Chondrocyte (in vitro differentiated cells): Measurements from ENCODE around the gene LACRT. TPM values are rescaled to one million over a fixed set of nuclear protein-coding genes. Genes with fewer than 3 reads are reported as not detected.

Source experiments
- DNase-seq: peaks from one replicate; pipeline ENCODE4 v3.0.0; 2021; ENCODE audit warnings: mixed read lengths, low spot score
- H3K27ac Mint-ChIP-seq: one replicate; pipeline ENCODE4 v1.8.0; 2021; ENCODE audit warnings: mild to moderate bottlenecking, moderate library complexity, mixed read lengths; ENCODE audit not compliant: unreplicated experiment
- H3K27me3 Mint-ChIP-seq: 2 replicates; pipeline ENCODE4 v1.8.0; 2021; ENCODE audit warnings: low read depth, mixed read lengths
- H3K36me3 Mint-ChIP-seq: 2 replicates; pipeline ENCODE4 v1.8.0; 2021; ENCODE audit warnings: low read depth, mixed read lengths
- H3K4me1 Mint-ChIP-seq: 2 replicates; pipeline ENCODE4 v1.8.0; 2021; ENCODE audit warnings: low read depth, mild to moderate bottlenecking, mixed read lengths
- H3K4me3 Mint-ChIP-seq: one replicate; pipeline ENCODE4 v1.8.0; 2021; ENCODE audit warnings: mild to moderate bottlenecking, moderate library complexity, mixed read lengths; ENCODE audit not compliant: unreplicated experiment
- H3K9me3 Mint-ChIP-seq: 2 replicates; pipeline ENCODE4 v1.8.0; 2021; ENCODE audit warnings: low read depth, mixed read lengths
- CTCF ChIP-seq: fragments of 200-600 bp; sonication (generic); IDR thresholded peaks from 2 replicates; pipeline ENCODE4 v1.5.0; 2021; ENCODE audit warnings: antibody characterized with exemption, mild to moderate bottlenecking, moderate library complexity
- total RNA-seq: library from RNA; stranded (reverse); gene quantifications from 3 replicates; pipeline ENCODE4 v1.2.1, GENCODE V29; 2021

LACRT gene
- total RNA-seq, 1 donor from 2014 or later = not detected

GRCh38 chr12:54584128-54584527 lies 50.6 kb downstream of the LACRT start:
- no peak for DNase-seq
- Mint-ChIP-seq H3K9me3 (no peaks in the 10 kb centered on the region), H3K27ac (no peak overlapping the region), H3K27me3 (peaks cover 48% of the 10 kb centered on the region), H3K36me3 (no peaks in the 10 kb centered on the region), H3K4me3 (no peak overlapping the region), H3K4me1 (peaks cover 13% of the 10 kb centered on the region)
- TF ChIP-seq CTCF = no peak

GRCh38 chr12:54583726-54584125 lies 51.0 kb downstream of the LACRT start:
- no peak overlapping the region for H3K4me3 Mint-ChIP-seq

GRCh38 chr12:54581412-54581811 lies 53.3 kb downstream of the LACRT start:
- peaks cover 2% of the 10 kb centered on the region for H3K4me1 Mint-ChIP-seq
- no peak for DNase-seq
- no peak overlapping the region for H3K27ac Mint-ChIP-seq
- no peaks in the 10 kb centered on the region for H3K9me3 Mint-ChIP-seq
- TF ChIP-seq CTCF = no peak
- H3K27me3 Mint-ChIP-seq = peaks cover 50% of the 10 kb centered on the region
- H3K36me3 Mint-ChIP-seq = no peaks in the 10 kb centered on the region
- no peak overlapping the region for H3K4me3 Mint-ChIP-seq

More at GRCh38 chr12:54583726-54584125, 51.0 kb downstream of the LACRT start:
- TF ChIP-seq CTCF = no peak
- no peaks in the 10 kb centered on the region for H3K36me3 Mint-ChIP-seq
- peaks cover 47% of the 10 kb centered on the region for H3K27me3 Mint-ChIP-seq
- H3K4me1 Mint-ChIP-seq = peaks cover 11% of the 10 kb centered on the region
- no peaks in the 10 kb centered on the region for H3K9me3 Mint-ChIP-seq
- no peak for DNase-seq
- H3K27ac Mint-ChIP-seq = no peak overlapping the region

Other genes starting within 250 kb of the LACRT start
- 121 to 160 TPM (median 152 TPM) in 3 replicates for gene ITGA5, start 215.6 kb downstream of the LACRT start, total RNA-seq
- gene GTSF1, start 161.3 kb downstream of the LACRT start, total RNA-seq = not detected in 3 replicates
- gene NCKAP1L, start 137.1 kb downstream of the LACRT start, total RNA-seq = not detected in 3 replicates
- 0.12 TPM in 1 of 3 replicates, not detected in the others for gene PDE1B, start 85.3 kb downstream of the LACRT start, total RNA-seq
- gene PPP1R1A, start 46.2 kb downstream of the LACRT start, total RNA-seq = not detected in 3 replicates
- gene DCD, start 13.5 kb upstream of the LACRT start, total RNA-seq = not detected in 3 replicates
- gene MUCL1, start 219.6 kb upstream of the LACRT start, total RNA-seq = not detected in 3 replicates